CD4-positive, alpha-beta T cell treated with Interferon alpha-2 for 1 hour (primary cell): ENCODE measurements around the gene TTLL1.

Experiments used
- DNase-seq, 2 donors: peaks; one replicate each; pipeline ENCODE4 v3.0.0-alpha.2; 2020 to 2022

Gene TTLL1

DNA sequence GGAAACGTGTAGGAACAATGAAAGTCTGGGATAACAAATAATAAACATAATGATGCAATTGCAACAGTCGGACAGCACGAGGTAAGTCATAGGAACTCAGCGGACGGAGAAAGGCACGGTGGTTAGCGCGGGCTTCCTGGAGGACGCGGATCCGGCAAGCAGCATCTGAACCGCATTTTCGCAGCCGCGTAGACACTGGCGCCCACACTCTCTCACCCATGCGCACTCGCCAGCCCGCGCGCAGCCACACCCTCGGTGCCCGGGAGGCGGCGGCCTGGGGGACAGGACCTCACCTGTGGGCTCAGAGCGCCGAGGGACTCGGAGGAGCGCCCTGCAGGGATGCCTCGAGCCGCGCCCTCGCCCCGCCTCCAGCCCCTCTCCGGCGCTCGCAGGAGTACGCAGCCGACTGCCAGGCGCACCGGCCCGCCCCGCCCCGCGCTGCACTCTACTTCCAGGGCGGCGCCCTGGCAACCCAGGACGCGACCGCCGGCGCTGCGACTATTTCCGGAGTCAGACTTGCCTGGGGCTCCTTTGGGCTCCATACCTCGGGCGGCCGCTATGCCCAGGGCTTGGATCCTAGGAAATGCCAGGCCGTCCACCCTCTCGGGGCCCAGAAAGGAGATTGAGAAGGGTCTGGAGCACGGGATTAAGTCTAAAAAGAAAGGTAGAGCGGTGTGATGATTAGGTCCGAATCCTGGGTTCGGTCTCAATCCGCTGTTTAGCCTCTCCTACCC, at the start of gene TTLL1:
Gene TTLL1 (minus strand): TSS at position 408 of the 734 bp plus-strand sequence. CDS start 13,805 bp downstream, outside the sequence.
- peak; percentile 80 to 89 for DNase-seq

- DNase-seq = no peak
Measured at GRCh38 chr22:43136801-43137200, 47.6 kb upstream of the TTLL1 start.

- DNase-seq = peak; percentile 43 to 52
Measured at GRCh38 chr22:43136255-43136654, 47.1 kb upstream of the TTLL1 start.

- no peak for DNase-seq
Measured at GRCh38 chr22:43135565-43135964, 46.4 kb upstream of the TTLL1 start.

DNA sequence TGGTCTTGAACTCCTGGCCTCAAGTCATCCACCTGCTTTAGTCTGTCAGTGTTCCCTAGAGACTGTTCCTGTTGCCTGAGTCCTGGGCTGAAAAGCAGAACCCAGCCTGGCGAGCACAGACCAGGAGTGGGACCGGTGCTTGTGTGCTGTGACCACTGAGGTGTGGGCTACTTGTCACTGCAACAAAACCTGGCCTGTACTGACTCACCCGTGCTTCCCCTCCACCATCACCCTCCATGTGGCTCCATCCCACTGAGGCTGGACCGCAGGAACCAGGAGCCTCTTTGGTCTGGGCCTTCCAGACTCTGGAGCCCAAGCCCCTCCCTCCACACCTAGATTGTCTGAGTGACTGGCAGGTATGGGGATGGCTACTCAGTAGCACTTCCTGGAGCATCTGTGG, 45.4 kb upstream of the TTLL1 start:
- no peak for DNase-seq

GRCh38 chr22:43133401-43133800, 44.2 kb upstream of the TTLL1 start:
- no peak for DNase-seq

DNA sequence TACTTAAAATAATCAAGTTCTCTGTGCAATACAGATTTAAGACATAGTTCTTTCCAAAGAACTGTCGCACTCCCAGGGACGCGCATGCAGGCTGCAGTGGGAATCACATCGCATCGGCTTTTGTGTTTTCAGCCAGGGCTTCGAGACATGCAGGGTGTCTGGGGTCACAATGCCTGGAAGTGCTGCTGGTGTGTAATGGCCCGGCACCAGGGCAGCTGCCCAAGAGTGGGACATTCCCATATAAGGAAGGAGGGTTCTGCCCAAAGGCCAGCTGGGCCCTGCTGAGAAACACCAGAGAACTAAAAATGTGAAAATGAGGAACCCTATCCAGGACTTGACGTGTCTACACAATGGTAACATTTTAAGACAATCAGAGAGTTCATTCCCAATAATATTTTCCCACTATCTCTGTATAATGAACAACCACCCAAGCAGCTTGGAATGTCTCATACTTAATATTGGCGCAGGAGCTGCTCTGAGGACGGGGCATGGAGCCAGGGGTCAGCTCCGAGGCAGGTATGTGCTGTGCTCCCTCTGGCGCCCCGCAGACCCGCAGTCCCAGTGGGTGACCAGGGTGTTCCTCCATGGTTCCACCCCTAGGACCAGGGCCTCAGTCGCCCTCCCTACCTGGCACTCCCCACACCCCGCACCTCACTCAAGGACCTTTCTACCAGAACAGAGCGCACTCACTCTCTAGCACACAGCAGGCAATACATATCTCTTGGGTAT, 42.7 kb upstream of the TTLL1 start:
- no peak for DNase-seq

GRCh38 chr22:43129426-43130425, 40.5 kb upstream of the TTLL1 start:
- no peak for DNase-seq

GRCh38 chr22:43128928-43129424, 39.8 kb upstream of the TTLL1 start:
- DNase-seq = no peak

DNA sequence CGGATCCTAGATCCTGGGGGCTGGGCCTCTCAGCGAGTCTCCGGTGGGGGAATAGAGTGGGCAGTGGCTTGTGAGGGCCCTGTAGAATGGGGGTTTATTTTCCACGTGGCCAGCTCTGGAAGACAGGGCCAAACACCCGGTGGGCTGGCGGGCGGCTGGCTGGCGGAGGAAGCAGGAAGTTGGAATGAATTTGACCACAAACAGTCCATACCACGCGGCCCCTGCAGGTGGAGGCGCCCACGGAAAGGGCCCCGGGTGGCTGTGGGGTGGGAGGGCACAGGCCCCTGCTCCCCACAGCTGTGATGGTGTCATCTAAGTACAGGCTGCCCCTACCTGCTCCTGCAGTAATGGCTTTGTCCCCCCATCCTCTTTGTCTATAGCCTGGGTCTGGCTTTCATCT, 38.9 kb upstream of the TTLL1 start:
- DNase-seq = no peak

DNA sequence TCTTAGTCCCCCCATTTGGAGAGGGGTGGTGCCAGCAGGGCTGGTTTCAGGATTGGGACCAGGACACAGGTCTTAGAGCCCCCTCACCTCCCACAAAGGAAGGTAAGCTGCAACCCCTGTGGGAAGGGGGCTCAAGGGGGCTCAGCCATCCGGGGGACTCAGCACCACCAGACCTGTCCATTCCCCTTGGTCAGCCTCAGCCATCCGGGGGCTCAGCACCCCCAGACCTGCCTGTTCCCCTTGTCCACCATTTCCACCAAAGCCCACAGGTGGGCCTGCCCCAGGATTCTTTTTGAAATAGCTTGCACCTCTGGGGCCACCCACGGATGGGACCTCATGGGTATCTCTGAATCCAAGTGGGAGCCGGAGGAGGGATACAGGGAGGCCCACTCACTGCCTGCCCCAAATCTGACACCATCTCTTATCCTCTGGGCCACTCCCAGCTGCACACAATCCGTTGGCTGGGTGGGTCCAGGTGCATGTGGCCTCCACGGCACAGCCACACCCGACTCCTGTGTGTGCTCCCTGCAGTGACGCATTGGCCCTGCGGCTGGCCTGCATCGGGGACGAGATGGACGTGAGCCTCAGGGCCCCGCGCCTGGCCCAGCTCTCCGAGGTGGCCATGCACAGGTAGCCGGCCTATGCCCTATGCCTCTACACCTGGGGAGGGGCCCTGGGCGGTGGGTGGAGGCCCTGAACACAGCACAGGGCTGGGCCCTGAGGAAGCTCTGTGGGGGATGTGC, 38.1 kb upstream of the TTLL1 start:
- DNase-seq = no peak

DNA sequence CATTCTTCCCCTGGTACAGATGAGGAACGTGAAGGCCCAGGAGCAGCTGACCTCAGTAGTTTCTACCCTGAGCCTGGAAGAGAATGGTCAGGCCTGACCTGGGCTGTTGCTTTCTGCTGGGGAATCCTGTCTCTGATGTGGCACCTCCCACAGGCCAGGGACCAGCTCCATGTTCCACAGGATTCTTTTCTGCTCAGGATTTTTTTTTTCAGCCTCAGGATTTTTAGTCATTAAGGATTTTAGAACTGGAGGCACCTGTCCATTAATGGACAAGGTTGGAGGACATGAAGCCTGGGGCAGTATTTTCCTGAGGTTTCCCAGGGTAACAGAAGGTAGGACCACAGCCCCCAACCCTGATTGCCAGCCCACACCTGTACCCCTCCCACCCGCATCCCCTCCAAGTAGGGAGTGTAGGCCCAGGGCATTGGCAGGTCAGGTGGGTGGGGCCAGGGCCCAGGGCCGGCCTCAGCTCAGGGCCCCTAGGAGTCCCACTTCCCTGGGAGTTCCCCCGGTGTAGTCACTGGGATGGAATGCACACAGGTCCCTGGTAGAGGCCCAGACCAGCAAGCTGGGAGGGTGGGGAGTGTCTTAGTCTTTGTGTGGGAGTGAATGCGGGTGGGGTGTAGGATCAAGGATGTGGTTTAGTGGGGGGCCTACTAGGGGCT, 37.4 kb upstream of the TTLL1 start:
- DNase-seq = no peak

- DNase-seq = no peak
Measured at GRCh38 chr22:43118953-43119458, 29.8 kb upstream of the TTLL1 start.

GRCh38 chr22:43118024-43118849, 29.0 kb upstream of the TTLL1 start:
- DNase-seq = no peak

DNA sequence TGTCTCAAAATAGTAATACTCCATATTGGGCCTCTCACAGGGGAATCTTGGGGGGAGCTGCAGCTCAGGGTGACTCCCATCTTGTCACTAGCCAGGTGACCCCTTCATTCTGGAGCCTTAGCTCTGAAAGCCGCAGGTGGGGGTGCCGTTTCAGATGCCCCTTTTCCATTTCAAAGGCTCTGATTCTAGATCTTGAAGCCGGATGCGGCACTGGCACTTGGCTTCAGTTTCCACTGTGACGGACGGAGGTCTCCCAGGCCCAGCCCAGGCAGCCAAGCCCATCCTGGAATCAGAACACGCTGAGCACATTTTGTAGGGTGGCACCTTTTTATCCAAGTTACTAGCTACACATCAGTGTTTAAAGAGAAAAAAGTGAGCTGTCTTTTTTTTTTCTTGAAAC, 27.7 kb upstream of the TTLL1 start:
- no peak for DNase-seq

GRCh38 chr22:43114958-43115357, 25.8 kb upstream of the TTLL1 start:
- no peak for DNase-seq

DNA sequence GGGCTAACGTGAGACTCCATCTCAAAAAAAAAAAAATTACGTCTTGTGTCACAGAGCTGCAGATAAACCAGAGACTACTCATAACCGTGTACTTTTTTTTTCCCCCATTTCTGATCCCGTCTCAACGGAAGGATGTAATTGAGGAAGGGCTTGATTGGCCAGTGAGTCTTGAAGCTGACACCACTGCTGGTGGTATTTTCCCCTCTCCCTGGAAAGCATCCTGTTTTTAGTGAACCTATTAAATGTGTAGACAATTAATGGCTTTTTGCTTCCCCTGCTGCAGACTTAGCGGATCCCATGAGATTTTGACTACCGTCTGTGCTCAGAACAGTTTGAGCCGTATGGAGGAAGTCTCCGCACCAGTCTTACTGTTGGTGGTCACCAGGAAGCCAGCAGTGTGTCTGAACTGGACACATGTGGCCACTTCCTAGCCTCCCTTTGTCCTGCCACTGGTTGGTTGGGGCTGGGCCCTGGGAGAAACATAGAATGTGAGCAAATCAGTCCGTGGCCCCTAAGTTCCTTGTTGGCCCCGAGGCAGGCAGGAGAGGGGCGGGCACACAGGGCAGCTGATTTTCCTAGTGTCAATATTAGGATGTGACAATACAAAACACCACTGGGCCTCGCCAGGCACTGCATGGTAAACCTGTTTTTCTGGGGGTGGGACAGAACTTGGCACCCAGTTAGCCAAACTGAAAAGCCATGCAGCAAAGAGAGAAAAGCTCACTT, 24.5 kb upstream of the TTLL1 start:
- DNase-seq = no peak

- peak; percentile 41 to 58 for DNase-seq
Measured at GRCh38 chr22:43110927-43111623, 21.9 kb upstream of the TTLL1 start.

GRCh38 chr22:43110444-43110926, 21.3 kb upstream of the TTLL1 start, which contains the start of gene BIK:
BIK (plus strand) TSS chr22:43110750; CDS start chr22:43124023, 13,273 bp downstream.
- DNase-seq = peak; percentile 43 to 51
